Measurements from ENCODE around the gene KIF13A.
"Not testable (repeated sequence)": the region's sequence is repeated elsewhere in the genome, so short reads cannot be mapped to it uniquely, and the experiment has no call there.

Gene KIF13A

DNA sequence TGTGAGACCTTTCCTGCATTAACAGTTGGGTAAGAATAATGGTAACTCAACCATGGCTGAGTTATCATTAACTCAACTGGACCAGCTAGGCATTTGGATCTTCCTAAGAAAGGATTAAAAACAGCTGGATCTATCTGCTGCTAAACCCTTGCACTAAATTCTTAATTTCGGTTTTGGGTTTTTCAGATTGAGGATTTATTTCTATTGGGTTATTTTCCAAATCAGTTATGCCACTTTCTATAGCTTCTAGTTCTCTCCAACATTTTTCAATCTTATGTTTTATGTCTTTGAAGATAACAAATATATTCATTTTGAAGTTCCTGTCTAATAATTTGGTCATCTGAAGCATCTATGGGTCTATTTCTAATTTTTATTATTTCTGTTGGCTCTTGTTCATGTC, 92.5 kb downstream of the KIF13A start:
- no peak for DNase-seq

DNA sequence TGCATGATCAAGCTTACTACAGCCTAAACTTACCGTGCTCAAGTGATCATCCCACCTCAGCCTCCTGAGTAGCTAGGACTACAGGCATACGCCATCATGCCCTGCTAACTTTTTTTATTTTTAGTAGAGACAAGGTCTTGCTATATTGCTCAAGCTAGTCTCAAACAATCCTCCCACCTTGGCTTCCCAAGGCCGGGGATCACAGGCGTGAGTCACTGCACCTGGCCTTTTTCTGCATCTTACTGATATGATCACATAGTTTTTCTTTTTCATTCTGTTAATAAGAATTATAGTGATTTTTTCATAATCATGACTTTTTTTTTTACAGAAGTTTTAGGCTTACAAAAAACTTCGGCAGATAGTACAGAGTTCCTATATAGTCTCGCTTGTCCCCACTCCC, 93.2 kb downstream of the KIF13A start:
- no peak for DNase-seq

DNA sequence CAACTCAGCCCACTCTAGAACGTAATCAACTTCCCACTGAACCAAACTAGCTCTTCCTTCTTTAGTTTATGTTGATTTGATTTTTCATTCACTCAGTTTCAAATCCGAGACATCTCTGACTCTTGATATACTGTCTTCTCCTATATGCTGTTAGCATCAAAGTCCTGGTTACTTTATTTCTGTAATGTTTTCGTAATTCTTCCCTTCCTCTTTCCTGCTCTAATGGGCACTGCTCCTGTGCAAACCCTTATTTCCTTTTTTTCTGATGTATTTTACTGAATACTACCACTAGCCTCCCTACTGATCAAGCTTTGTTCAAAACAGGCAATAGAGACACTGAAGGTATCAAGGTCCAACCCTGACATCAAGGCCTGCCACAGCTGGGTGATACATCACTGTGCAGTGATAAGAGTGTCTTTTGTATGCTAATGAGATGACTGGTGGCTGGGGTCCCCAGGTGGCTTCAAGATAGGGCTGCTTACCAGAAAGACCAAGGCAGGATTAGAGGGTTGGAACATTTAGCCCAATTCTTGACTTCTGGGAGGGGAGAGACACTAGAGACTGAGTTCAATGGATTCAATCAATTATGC, 95.2 kb downstream of the KIF13A start:
- DNase-seq, result no peak

DNA sequence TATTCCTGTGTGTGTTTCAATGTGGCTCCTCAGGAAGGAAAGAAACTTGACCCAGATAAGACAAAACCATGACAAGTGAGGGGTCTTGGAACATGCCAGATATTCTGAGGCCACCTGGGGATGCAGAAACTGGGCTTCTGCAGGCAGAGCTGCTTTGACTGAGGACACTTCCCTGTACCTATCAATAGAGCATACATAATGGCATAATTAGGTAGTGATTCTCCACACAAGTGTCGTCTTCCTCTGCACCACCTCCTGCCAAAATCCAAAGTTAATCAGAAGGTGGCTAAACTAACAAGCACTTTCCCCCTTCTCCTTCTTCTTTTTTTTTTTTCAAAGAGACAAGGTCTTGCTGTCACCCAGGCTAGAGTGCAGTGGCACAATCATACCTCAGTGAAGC, 97.1 kb downstream of the KIF13A start:
- DNase-seq, result no peak

DNA sequence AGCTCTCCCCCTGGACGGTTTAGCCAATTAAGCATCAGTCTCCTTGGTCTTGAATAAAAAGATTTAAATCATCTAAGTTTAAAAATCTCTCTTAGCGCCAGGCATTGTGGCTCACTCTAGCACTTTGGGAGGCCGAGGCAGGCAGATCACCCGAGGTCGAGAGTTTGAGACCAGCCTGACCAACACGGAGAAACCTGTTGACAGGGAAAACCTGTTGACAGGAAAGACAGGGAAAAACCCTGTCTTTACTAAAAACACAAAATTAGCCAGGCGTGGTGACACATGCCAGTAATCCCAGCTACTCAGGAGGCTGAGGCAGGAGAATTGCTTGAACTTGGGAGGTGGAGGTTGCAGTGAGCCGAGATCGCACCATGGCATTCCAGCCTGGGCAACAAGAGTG, 97.7 kb downstream of the KIF13A start:
- DNase-seq, result not testable (repeated sequence)

DNA sequence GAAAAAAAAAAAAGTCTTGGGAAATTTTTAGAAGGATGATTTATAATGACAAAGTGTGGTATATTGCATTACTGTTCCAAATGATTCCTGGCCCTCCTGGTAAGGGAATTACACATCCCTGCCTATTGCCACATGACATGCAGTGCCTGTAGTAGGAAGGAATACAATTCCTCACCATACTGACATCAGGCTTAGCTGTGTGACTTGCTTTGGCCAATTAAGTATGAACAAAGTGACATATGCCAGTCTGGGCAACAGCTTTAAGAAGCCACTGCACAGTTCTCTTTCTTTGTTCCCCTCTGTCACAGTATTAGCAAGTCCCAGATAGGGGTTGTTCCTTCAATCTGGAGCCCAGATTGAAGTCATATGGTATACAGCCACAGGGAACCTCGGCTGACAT, 100.5 kb downstream of the KIF13A start:
- no peak for DNase-seq

DNA sequence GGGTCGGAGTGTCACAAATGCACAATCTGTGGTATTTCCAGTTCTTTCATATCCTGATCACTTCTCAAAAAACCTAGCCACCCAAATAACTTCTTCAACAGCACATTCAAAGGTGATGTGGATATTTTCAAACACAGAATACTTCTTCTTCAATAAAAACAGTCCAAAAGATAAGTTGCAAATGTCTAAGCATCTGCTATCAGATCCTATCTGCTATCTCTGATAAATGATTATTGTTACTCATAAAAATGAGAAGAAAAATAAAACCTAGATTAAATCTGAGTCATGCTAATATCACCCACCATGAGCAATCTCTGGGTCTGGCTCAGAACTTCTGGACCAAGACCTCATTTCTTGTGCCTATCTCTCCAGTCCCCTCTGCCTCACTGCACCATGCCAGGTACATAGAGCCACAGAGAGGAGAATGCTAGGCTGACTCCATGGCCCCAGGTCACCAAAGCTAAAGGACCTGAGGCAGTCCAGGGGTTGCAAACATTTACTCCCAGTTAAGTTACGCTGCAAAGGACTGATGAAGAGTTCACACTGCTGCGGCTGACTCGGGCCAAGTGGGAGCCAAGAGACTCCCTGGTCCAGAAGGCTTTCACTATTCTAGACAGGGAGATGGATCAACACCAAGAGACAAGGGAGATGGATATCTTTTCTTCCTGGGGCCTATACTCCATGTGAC, 101.4 kb downstream of the KIF13A start:
- DNase-seq, result no peak

DNA sequence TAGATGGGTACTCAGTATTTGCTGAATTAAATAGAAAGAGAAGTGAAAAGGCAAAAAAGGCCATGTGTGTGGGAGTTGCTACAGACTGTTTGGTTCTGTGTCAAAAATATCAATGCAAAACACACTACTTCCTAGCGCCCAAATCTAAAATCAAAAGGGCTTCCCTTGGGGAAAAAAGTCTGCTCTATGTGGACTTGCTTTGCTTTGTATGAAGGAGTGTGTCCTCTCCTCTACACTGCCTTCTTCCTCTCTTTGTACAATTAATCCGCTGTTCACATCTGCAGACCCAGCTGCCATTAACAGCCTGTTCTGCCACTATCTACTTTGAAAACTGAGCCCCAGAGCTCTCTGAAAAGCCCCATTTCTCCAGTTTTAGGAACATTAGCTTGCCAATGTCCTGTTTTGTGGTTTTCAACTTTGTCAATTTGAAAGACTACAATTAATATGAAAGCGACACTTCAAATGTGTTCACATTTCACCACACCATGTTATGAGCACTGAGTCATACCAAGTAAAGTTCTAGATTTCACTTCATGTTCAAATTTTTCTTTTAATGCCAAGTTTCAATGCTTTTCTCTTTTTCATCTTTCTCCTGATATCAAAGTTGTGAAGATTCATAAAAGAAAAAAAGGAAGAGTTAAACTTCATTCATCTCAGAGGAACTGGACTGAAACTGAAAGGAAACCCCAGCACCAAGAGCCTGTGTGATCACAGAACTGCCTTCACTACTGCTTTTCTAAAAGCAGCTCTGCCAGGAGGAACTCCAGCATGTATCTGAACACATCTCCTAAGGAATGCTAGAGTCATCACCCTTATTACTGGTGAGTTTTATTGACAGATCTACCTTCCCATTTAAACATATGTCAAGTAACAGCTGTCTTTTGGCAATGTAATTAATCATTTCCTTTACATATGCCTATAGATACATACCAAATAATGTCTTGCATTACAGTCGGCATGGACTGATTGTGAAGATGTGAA, 102.6 kb downstream of the KIF13A start:
- no peak for DNase-seq

DNA sequence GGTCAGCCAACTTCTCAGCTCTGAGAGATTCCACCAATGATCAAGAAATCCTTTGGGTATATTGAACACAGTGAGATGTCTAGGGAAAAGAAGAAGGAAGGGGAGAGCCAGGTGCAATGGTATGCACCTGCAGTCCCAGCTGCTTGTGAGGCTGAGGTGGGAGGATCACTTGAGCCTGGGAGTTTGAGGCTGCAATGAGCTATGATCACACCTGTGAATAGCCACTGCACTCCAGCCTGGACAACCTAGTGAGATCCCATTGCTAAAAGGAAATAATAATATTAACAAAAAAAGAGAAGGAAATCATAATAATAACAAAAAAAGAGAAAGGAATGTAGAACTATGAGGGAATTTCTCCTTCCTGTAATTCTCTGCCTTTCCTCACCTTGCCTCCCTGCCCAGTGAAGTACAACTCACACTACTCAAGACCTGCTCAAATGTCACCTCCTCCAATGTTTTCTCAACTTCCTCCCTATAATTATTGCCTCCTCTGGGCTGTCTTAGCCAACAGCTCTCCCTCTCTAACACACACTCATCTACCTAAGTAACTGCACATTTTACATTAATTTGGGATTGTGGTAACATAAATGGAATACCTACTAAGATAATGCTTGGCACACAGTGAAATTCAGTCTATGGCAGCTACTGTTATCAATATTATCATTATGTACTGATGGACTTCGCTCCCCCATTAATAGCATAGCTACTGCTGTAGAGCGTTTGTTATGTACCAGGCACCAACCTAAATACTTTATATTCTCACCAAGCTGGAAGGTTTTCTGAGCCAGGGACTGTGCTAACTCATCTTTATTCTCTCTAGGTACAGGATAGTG, 103.6 kb downstream of the KIF13A start:
- no peak for DNase-seq

DNA sequence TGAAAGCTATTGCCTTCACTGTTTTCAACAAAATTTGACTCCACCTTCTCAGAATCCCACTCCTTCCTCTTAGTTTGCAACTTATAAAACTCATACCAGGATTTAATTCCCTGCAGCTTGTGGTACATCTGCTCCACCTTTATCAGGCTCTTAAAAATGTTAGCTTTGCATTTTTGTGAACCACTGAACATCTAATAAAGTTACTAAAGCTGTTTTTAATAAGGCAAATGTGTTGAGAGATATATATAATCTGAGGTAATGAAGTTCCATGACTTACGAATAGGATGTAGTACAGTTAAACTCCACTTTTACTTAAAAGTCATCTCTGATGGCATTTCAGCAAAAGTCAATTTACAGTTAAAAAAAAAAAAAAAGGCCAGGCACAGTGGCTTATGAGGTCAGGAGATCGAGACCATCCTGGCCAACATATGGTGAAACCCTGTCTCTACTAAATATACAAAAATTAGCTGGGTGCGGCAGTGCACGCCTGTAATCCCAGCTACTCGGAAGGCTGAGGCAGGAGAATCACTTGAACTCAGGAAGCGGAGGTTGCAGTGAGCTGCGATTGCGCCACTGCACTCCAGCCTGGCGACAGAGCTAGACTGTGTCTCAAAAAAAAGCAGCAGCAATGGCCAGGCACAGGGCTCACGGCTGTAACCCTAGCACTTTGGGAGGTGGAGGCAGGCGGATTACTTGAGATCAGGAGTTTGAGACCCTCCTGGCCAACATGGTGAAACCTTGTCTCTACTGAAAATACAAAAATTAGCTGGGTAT, 106.2 kb downstream of the KIF13A start:
- DNase-seq, result no peak

DNA sequence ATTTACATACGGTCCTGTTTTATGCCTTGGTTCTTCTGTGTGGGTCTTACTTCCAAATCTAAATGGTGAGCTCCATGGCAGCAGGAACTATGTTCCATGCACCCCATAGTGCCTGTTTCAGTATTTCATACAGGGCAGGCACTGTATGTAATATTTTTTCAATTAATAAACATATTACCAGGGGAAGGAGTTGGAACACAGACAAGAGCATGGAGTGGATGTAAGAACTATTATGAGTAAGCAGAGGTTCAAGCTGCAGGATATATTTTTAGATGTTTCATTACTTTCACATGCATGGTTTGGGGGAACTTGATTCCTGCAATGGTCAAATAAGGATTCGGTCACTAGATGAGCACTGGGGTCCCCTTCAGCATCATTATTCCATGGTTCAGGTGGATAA, 108.3 kb downstream of the KIF13A start:
- DNase-seq, result no peak

DNA sequence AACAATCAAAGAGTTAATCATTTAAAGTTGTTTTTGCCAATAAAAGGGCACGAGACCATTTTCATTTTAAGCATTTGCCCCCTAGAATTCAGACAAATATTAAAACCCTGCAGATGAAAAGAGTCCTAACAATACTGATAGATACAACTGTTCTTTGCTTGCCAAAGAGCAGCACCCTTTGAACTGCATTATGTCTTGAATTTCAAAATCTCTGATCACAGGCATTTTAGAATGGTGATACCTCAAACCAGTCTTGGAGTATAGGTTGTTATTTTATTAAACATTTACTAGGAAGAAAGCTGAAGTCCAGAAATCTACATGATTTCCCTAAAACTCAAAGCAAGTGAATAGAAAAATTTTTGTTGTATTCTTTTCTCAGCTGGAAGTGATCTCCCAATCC, 108.7 kb downstream of the KIF13A start:
- DNase-seq, result no peak

DNA sequence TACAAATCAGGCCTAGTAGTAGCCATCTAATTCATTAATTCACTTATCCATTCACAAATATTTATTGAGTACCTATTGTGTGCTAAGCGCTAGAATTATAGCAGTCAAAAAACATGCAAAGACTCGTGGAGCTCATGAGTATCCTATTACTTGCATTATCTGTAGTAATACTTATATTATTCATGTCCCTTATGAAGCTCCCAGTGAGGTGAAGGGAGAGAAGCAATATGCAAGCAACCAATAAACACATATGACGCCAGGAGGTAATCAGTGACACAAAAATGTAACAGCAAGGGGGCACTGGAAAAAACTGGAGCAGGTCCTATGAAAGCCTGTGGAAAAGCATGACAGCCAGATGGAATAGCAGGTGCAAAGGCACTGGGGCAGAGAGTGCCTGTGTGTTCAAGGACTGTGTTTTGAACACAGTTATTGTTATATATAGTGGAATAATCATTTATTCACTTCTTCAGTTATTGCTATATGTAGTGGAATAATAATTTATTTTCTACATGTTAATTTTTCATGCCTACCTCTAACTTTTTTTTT, 109.5 kb downstream of the KIF13A start:
- DNase-seq, result no peak

DNA sequence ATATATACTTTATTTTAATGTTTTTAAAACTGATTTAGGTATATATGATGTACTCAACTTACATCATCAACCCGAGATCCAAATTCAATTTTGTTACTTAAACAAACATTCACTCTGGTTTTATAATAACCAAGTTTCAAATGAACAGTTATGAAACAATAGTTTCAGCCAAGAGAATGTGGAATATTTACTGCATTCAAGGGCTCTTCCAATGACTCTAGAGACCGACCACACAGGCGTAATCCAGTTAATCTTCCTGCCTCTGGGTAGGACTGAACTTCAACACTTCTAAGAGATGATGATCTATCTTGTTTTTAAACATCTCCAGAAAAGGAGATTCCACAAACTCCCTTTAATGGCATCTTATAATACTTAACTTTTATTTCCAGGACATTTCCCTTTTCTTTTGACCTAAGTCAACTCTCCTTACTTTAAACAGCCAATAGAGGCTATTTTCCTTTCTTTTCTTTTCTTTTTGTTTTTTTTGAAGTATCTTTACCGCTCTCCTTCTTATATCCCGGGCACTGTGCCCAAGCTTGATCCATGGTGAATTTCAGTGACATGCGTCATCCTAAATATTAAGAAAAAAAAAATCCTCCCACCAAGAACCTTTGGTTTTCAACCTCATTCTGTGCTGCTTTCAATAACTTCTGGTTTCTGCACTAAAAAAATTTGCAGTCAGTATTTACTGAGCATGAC, 110.1 kb downstream of the KIF13A start:
- no peak for DNase-seq

DNA sequence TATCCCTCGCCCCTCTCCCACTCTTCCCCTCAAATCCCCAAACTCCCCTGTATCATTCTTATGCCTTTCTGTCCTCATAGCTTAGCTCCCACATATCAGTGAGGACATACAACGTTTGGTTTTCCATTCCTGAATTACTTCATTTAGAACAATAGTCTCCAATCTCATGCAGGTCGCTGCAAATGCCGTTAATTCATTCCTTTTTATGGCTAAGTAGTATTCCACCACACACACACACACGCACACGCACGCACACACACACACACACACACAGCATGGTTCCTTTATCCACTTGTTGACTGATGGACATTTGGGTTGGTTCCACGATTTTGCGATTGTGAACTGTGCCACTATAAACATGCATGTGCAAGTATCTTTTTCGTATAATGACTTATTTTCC, 112.7 kb downstream of the KIF13A start:
- DNase-seq, result no peak

DNA sequence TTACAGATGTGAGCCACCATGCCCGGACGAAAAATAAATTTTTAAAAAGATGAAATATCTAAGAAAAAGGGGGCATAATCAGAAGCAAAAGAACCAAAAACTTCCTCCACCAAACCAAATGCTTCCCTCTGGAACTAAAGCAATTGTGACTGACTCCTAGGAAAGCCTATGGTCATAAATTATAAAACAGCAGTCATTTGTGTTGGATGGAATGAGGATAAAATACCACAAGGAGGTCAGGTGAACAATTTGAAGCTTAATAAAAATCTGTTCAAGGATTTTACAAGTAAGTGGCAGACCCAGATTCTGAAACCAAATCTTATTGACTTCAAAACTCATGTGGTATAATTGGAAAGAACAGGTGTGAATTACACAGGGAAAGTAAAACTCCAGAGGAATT, 114.5 kb downstream of the KIF13A start:
- no peak for DNase-seq

DNA sequence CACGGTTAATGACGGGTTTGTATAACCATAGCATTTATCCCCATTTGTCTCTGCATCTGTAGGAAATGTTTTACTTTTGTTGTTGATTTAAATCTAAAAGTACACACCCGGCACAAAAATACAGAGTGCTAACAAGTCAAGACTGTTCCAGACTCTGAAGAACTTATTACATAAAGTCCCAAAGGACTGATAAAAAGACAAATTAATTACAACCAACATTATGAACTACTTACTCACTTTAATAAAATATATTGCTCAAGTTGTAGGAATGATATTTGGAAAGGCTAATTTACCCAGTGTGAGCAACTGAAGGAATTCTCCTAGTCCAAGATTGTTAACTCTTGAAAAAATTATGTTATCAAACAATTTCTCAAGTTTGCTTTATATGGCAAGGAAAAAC, 115.6 kb downstream of the KIF13A start:
- DNase-seq, result no peak

DNA sequence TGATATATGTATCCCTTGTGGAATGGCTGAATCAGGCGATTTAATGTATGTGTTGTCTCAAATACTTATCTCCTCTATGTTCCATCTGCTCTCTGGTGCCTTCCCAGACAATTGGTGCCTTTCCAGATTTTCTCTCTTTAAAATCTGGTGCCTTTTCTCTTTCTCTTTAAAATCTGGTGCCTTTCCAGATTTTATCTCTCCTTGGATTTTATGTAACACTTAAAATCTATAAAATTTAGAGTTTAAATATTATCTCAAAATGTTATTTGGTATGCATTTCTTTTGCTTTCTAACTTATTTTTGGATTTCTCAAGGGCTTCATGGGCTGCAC, 116.3 kb downstream of the KIF13A start:
- no peak for DNase-seq

DNA sequence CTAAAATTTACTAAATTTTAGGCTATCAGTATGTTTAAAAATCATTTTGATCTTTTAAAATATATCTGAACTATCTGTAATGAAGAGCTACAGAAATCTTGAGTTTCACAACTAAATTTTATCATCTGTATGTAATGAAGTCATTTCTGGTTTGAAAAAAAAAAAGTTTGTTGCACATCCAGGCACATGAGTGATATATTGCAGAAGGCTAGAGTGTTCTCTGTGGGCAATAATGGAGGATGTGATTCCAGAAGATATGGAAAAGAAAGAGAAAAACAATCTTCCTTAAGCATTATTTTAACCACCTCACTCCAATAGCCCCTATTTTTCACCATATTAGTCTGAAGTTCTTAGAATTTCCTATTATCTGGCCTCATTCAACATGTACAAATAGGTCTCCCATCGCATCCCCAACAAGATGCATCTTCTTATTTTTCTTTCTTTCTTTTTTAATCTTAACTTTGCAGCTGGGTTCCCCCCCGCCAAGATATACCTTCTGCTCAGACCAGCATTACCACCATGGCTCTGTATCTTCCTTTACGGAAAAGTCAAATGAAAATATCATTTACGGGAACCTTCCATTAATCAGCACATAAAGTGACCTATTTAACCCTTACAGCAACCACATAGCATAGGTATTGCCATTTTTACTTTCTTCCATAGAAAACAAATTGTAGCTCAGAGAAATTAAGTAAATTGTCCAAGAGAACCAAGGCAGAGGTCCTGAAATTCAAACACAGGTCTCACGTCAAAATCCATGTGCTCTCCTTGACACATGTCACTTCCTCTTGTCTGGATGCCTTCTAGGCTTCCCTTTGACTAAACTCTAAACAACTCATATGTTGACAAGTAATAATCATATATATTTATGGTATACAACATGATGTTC, 116.9 kb downstream of the KIF13A start:
- DNase-seq, result no peak

DNA sequence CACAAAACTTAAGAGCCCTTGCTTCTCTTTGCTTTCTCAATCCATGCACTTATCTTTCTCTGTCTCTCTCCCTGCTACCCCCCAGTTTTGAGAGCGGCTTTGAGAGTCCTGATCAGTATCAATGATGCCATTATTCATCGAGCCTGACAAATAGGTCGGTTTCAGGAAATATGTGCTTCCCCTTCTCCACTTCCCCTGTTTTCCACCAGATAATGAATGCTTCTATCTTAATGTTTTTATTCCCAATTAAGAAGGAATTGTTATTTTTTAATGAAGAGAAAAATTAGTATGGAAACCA, 117.7 kb downstream of the KIF13A start:
- DNase-seq, result no peak

All from NCI-H1092 treated with DMSO at 0.1 percent for 48 hours (cell line).